22Rv1 (cell line): ENCODE results near the gene CRYBG1.

Experiments
- CTCF ChIP-seq: fragments of 450-650 bp; IDR thresholded peaks from 2 replicates; pipeline ENCODE4 v1.5.1; 2017; ENCODE audit warnings: mild to moderate bottlenecking
- ZFX ChIP-seq: fragments of 450-650 bp; IDR thresholded peaks from 2 replicates; pipeline ENCODE4 v1.6.1; 2017; ENCODE audit warnings: antibody characterized with exemption, borderline replicate concordance

- TF ChIP-seq CTCF (no peak), ZFX (no peak)
Observed at GRCh38 chr6:106363401-106364138, 3.1 kb downstream of the CRYBG1 start.
